GM08714 (cell line): ENCODE data around the gene MED10.
"Not testable (repeated sequence)": the region's sequence is repeated elsewhere in the genome, so short reads cannot be mapped to it uniquely, and the experiment has no call there.

Experiments used
- H3K4me3 ChIP-seq: fragments of 200-500 bp; sonication (Bioruptor generic); 2 replicates; pipeline ENCODE4 v1.5.1; 2014; ENCODE audit warnings: mild to moderate bottlenecking, low read length, inconsistent platforms
- ZNF274 ChIP-seq: IDR thresholded peaks from 2 replicates; pipeline ENCODE4 v1.6.1; 2012; ENCODE audit warnings: mild to moderate bottlenecking, low read depth, low read length

The MED10 gene

GRCh38 chr5:6371079-6371810, 7.1 kb downstream of the MED10 start:
- TF ChIP-seq ZNF274 = no peak
- no peak overlapping the region for H3K4me3 ChIP-seq

DNA sequence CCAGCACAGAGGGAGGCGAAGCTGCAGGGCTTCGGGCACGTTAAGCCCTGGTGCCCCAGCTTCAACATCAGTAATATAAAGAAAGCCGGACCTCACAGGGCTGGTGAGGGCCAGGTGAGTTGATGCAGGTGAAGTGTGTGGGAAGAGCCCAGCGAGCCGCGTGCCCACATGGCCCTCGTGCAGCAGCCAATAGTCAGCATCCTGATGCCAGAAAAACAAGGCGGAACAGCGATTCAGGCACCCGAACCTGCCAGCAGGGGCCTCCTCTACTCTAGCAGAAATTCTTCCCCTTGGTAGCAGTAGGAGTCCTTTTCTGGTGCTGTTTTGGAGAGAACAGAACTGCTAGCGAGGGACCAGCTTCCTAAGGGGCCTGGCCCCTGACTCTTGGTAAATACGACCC, 7.8 kb downstream of the MED10 start:
- no peak for TF ChIP-seq ZNF274
- no peak overlapping the region for H3K4me3 ChIP-seq

- no peak for TF ChIP-seq ZNF274
- H3K4me3 ChIP-seq = no peak overlapping the region
Observed at GRCh38 chr5:6365977-6366590, 12.3 kb downstream of the MED10 start.

- no peak for TF ChIP-seq ZNF274
- H3K4me3 ChIP-seq = no peak overlapping the region
Observed at GRCh38 chr5:6365142-6365976, 13.0 kb downstream of the MED10 start.

DNA sequence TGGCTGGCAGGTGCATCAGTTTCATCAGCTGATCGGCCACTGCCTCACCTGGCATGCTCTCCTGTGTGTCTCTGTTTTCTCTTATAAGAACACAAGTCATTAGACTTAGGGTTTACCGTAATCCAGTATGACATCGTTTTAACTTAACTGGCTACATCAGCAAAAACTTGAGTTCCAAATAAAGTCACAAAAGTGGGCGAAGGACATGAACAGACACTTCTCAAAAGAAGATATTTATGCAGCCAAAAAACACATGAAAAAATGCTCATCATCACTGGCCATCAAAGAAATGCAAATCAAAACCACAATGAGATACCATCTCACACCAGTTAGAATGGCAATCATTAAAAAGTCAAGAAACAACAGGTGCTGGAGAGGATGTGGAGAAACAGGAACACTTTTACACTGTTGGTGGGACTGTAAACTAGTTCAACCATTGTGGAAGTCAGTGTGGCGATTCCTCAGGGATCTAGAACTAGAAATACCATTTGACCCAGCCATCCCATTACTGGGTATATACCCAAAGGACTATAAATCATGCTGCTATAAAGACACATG, 14.8 kb downstream of the MED10 start:
- not testable (repeated sequence) for H3K4me3 ChIP-seq

GRCh38 chr5:6362846-6363245, 15.5 kb downstream of the MED10 start:
- no peak overlapping the region for H3K4me3 ChIP-seq
- no peak for TF ChIP-seq ZNF274

DNA sequence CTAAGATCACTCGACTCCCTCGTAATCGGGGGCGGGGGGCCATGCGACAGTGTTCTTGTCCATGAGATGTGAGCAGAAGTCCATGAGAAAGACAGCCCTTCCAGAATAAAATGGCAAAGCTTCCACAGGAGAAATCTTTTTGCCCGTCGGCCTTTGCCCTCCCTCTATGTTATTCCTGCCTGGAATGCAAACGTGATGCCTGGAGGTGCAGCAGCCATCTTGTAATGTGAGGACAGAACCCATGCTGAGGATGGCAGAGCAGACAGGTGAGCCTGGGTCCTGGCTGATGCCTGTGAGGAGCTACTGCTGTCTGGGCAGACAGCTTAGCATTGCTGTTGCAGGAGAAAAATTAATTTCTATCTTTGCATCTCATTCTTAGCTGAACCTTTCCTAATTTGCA, 17.2 kb downstream of the MED10 start:
- no peak overlapping the region for H3K4me3 ChIP-seq
- TF ChIP-seq ZNF274 = no peak

- TF ChIP-seq ZNF274 = no peak
- H3K4me3 ChIP-seq = no peak overlapping the region
Observed at GRCh38 chr5:6360323-6361072, 17.8 kb downstream of the MED10 start.

- no peak overlapping the region for H3K4me3 ChIP-seq
- no peak for TF ChIP-seq ZNF274
Observed at GRCh38 chr5:6359555-6360322, 18.6 kb downstream of the MED10 start.

- no peak overlapping the region for H3K4me3 ChIP-seq
- TF ChIP-seq ZNF274 = no peak
Observed at GRCh38 chr5:6358434-6358820, 19.9 kb downstream of the MED10 start.

GRCh38 chr5:6357817-6358433, 20.4 kb downstream of the MED10 start:
- H3K4me3 ChIP-seq = not testable (repeated sequence)

GRCh38 chr5:6356578-6357164, 21.7 kb downstream of the MED10 start:
- no peak for TF ChIP-seq ZNF274
- H3K4me3 ChIP-seq = no peak overlapping the region

DNA sequence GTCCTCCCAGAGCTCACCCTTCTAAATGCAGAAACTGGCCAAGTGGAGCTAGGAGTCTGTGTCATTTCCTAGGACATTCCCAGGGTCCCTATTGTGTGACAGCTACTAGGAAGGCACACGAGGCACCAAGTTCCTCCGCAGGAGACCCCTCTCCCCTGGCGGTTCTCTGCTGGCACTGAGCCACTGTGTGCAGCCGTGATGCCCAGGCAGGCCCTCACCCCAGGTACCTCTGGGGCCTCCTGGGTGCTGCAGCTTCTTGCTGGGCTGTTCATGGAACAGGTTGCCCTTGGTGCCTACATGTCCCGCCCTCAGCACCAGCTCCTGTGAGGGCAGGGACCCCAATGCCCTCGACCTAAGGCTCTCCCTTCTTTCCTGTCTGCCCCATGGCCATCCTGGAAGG, 23.1 kb downstream of the MED10 start:
- TF ChIP-seq ZNF274 = no peak
- H3K4me3 ChIP-seq = no peak overlapping the region

- no peak overlapping the region for H3K4me3 ChIP-seq
- TF ChIP-seq ZNF274 = no peak
Observed at GRCh38 chr5:6354848-6355247, 23.5 kb downstream of the MED10 start.
